ENCODE results near the gene C20orf96.
"Not testable (repeated sequence)": the region's sequence is repeated elsewhere in the genome, so short reads cannot be mapped to it uniquely, and the experiment has no call there.

C20orf96 gene, protein sequence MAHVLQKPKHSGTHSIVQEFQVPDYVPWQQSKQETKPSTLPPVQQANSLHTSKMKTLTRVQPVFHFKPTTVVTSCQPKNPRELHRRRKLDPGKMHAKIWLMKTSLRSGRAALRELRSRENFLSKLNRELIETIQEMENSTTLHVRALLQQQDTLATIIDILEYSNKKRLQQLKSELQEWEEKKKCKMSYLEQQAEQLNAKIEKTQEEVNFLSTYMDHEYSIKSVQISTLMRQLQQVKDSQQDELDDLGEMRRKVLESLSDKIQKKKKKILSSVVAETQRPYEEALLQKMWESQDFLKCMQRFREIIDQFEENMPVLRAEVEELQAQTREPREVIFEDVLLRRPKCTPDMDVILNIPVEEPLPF

GRCh38 chr20:290084-290831 lies at the start of gene C20orf96:
C20orf96 (minus strand) TSS chr20:290750; CDS start chr20:290610, 140 bp downstream.
- DNase-seq (ENCODE audit: low spot score): peak; percentile 87

GRCh38 chr20:336040-336439 lies 45.5 kb upstream of the C20orf96 start:
- not testable (repeated sequence) for DNase-seq (ENCODE audit: low spot score)

GRCh38 chr20:334578-334977 lies 44.0 kb upstream of the C20orf96 start:
- DNase-seq (ENCODE audit: low spot score): no peak

GRCh38 chr20:330233-331149 lies 39.9 kb upstream of the C20orf96 start:
- peak; percentile 75 for DNase-seq (ENCODE audit: low spot score)

- DNase-seq (ENCODE audit: low spot score): no peak
These were observed 39.3 kb upstream of the C20orf96 start for GRCh38 chr20:329851-330232.

DNA sequence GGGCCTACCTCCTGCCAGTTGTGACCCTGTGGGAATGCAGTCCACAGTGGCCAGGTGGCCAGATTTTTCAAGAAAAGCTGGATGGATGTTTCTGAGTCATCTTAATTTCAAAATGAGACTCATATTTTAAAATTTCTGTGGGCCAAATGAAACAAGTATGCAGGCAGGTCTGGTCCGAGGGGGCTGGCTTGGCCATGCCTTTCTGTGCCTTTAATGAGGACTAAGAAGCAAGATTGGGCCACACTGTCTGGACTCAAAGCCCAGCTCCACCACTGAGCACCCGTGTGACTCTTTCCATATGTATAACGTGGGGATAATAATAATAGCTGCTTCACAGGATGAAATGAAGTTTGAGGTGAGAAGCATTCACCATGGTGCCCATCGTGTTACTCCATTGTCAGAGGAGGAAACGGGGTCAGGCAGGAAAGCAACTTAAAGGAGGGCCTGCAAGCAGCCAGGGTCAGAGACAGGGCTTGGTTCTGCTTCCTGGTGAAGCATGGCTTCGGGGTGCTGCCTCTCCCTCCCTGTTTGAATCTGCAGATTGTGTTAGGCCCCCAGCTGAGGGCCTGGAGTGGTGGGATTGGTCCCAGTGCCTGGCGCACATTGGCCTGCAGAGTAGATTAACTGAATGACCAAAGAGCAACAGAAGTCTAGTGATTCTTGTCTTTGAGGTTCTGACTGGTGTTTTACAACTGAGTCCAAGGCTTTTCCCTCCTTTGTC lies 38.6 kb upstream of the C20orf96 start:
- DNase-seq (ENCODE audit: low spot score): no peak

- DNase-seq (ENCODE audit: low spot score): no peak
These were observed 37.8 kb upstream of the C20orf96 start for GRCh38 chr20:328027-328974.

- peak; percentile 75 for DNase-seq (ENCODE audit: low spot score)
These were observed 36.9 kb upstream of the C20orf96 start for GRCh38 chr20:327186-328026.

GRCh38 chr20:326645-327185 lies 36.2 kb upstream of the C20orf96 start:
- no peak for DNase-seq (ENCODE audit: low spot score)

DNA sequence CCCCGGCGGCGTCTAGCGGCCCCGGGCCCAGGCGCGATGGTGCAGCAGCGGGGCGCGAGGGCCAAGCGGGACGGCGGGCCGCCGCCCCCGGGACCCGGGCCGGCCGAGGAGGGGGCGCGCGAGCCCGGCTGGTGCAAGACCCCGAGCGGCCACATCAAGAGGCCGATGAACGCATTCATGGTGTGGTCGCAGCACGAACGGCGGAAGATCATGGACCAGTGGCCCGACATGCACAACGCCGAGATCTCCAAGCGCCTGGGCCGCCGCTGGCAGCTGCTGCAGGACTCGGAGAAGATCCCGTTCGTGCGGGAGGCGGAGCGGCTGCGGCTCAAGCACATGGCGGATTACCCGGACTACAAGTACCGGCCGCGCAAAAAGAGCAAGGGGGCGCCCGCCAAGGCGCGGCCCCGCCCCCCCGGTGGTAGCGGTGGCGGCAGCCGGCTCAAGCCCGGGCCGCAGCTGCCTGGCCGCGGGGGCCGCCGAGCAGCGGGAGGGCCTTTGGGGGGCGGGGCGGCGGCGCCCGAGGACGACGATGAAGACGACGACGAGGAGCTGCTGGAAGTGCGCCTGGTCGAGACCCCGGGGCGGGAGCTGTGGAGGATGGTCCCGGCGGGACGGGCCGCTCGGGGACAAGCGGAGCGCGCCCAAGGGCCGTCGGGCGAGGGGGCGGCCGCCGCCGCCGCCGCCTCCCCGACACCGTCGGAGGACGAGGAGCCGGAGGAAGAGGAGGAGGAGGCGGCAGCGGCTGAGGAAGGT lies 35.5 kb upstream of the C20orf96 start:
- DNase-seq (ENCODE audit: low spot score): peak; percentile 26

DNA sequence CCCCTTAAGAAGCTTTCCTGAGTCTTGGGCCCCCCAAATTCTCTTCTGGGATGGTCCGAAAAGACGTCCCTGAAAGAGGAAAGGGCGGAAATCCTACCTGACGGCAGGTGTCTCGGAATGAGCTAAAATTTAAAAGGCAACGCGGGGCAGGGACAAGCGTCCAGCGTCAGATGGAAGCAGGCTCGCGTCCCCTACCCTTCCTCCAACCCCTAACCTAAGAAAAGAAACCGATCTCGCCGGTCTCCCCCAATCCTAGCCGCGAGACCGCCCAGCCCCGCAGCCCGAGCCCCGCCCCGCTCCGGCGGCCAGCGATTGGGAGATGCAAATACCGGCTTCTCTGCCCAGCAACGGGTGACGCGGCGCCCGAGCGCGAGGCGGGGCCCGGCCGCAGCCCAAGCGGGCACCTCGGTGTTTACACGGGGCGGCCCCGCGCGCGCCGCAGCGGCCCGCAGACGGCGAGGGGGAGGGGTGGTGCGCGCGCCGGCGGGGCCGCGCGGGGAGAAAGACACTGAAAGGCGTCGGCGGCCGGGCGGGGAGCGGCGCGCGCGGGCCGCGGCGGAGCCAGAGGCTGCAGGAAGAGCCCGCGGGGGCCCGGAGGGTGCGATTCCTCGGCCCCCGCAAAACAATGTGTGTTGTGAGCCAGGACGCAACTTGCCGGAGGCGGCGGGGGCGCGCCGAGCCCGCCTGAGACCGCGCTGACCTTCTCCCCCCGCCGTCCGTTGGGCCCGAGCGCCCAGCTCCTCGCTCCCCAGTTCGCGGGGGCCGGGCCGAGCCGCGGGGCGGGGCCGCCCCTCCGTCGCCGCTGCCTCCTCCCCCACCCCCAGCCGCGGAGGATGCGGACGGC lies 34.7 kb upstream of the C20orf96 start, which contains the start of gene SOX12:
Gene SOX12, plus strand, starts transcription at position 508 of the 844 bp plus-strand sequence. CDS start 373 bp downstream, outside the sequence.
- DNase-seq (ENCODE audit: low spot score): peak; percentile 94

DNA sequence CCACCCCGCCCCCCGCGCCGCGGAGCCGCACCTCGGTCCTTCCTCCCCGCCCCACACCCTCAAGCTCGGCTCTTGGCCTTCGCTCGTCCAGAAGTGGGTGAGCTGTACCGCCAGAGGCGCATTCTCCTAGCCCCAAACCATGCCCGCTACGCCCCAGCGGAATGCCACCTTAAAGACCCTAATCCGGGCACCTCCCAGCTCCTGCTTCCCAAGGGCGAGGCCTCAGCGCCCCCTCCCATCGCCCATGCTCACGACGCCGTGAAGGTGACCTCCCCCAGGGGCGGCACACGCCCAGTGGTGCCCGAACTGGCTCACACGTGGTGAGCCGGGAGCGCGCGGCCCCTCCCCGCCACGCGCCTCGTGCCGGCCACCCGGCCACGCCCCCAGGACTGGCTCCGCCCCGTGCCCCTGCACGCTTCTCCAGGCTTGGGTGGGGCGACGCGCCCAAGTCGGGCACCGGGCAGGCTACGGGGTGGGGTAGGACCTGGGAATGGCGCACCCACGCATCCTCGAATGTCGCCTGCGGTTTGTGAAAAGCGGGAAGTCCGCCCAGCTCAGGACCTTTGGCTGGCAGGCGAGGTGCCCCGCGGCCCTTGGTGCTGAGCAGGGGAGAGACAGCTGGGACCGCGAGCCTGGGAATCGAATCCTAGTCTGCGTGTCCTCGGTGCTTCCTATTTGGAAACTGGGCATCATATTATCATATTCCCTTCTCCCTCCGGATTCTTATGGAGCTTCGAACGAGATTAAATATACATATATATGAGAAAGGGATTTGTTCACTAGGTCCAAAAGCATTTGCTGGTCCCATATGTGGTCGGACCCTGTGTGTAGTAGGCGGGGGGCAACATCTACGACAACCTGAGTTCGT lies 33.9 kb upstream of the C20orf96 start:
- peak; percentile 87 for DNase-seq (ENCODE audit: low spot score)

DNA sequence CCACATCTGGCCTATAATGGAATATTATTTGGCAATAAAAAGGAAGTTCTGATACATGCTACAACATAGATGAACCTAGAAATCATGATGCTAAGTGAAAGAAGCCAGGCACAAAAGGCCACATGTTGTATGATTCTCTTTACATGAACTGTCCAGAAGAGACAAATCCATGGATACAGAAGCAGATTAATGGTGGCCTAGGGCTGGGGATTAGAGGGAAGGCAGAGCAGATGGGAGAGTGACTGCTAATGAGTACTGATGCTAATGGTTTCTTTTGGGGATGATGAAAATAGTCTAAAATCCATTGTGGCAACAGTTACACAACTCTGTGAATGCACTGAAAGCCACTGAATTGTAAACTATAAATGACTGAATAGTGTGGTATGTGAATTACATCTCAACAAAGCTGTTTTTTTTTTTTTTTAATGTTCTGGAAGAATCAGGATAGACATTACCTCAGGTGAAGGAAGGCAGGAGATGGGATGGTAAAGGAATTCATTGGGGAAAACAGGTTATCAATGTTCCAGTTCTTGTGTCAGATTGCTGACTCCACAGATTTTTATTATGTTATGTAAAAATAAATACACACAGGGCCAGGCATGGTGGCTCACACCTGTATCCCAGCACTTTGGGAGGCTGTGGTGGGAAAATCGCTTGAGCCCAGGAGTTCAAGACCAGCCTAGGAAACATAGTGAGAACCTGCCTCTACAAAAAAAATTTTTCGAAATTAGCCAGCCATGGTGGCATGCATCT lies 25.9 kb upstream of the C20orf96 start:
- no peak for DNase-seq (ENCODE audit: low spot score)

DNA sequence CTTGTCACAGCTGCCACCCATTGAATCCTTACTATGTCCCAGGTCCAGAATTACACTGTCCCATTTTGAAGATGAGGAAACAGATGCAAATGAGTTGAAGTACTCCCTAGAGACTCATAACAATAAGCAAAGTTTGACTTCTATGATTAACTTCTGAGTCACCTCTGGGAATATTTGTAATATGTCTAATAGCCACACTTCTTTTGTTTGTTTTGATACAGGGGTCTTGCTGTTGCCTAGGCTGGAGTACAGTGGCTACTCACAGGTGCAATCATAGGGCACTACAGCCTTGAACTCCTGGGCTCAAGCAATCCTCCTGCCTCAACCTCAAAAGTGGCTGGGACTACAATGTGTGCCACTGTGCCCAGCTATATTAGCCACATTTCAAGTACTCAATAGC lies 23.4 kb upstream of the C20orf96 start:
- no peak for DNase-seq (ENCODE audit: low spot score)

- no peak for DNase-seq (ENCODE audit: low spot score)
These were observed 22.9 kb upstream of the C20orf96 start for GRCh38 chr20:313402-313801.

DNA sequence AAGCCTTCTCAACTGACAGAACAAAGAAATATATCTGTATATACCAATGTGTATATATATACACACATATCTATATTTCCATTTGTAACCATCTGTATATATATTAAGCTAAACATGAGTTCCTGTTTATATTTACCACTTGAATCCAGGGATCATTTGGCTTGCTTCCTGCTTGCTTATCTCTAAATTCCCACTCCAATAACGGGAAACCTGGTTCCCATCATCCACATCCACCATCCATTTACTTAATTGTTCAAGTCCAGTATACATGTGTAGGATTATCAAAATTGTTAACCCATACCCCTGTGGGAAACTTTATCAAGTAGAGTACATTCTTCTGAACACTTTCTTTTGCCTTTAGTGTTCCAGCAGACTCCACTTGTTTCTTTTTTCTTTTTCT lies 22.3 kb upstream of the C20orf96 start:
- no peak for DNase-seq (ENCODE audit: low spot score)
